Measurements from ENCODE around the gene DPH2. TPM values are rescaled to one million over a fixed set of nuclear protein-coding genes. Genes with fewer than 3 reads are reported as not detected.

DPH2 gene
- total and polyA plus RNA-seq, 7 donors: 10.7 to 37.2 (median 12.1) TPM

DNA sequence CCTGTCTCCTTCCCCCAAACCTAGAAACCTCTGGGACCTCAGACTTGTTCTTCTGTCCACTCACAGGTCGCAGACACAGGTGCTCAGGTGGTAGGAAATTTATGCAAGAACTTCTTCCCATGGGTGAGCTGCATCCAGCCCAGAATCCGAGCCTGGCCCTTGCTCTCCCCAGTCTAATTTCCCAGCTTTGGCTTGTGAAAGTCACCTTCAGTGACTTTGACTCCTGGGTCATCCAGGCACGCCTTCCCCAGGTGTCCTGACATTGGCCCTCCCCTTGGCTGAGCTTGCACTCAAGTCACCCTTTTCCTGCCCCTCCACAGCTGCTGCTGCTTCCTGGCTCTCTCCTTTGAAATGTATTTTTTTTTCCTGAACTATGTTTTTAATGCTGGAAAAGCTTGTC, 16.4 kb upstream of the DPH2 start:
- intact Hi-C loops (cut with DNase I): no loop called here
- 83 to 84% methylated on average over 3 of the region's 3 CpGs for WGBS, 2 donors
- H3K36me3 ChIP-seq: peaks cover 0 to 40% (median 23%) of the 10 kb centered on the region in 4 donors
- H3K27me3 ChIP-seq: no peaks in the 10 kb centered on the region
- no peak for DNase-seq
- no peaks in the 10 kb centered on the region for H3K9me3 ChIP-seq
- H3K27ac ChIP-seq: no peak overlapping the region
- TF ChIP-seq, protein P1, sequence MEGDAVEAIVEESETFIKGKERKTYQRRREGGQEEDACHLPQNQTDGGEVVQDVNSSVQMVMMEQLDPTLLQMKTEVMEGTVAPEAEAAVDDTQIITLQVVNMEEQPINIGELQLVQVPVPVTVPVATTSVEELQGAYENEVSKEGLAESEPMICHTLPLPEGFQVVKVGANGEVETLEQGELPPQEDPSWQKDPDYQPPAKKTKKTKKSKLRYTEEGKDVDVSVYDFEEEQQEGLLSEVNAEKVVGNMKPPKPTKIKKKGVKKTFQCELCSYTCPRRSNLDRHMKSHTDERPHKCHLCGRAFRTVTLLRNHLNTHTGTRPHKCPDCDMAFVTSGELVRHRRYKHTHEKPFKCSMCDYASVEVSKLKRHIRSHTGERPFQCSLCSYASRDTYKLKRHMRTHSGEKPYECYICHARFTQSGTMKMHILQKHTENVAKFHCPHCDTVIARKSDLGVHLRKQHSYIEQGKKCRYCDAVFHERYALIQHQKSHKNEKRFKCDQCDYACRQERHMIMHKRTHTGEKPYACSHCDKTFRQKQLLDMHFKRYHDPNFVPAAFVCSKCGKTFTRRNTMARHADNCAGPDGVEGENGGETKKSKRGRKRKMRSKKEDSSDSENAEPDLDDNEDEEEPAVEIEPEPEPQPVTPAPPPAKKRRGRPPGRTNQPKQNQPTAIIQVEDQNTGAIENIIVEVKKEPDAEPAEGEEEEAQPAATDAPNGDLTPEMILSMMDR (IDR thresholded peaks at IDR 0.05): no peak
- no peak for TF ChIP-seq EP300 (IDR thresholded peaks at IDR 0.05)
- no peak for TF ChIP-seq POLR2AphosphoS5 (IDR thresholded peaks at IDR 0.05)
- no peak for TF ChIP-seq POLR2A (IDR thresholded peaks at IDR 0.05)
- no peak overlapping the region for H3K4me3 ChIP-seq
- H3K4me1 ChIP-seq: peaks cover 0 to 17% (median 11%) of the 10 kb centered on the region in 4 donors

DNA sequence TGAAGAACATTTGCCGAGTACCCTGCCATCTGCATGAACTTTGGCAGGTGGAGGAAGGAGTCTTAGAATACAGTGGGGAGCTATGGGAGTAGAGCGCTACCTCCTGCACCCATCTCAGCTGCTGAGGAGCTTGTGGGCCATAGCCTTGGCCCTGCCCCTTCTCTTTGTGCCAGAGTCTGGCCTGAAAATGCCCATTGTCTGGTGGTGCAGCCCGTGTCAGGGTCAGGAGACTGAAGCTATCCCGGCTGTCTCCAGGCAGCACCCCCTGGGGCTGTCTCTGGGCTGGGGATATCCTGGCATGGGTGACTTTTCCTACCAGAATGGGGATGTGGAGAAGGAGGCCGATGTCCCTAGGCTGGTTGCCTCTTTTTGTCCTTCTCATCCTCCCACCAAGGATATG, 15.8 kb upstream of the DPH2 start:
- WGBS, 2 donors: 92 to 93% methylated on average over 5 of the region's 5 CpGs
- TF ChIP-seq EP300 (IDR thresholded peaks at IDR 0.05) (no peak), POLR2AphosphoS5 (IDR thresholded peaks at IDR 0.05) (no peak), POLR2A (IDR thresholded peaks at IDR 0.05) (no peak)
- TF ChIP-seq, protein P1 (IDR thresholded peaks at IDR 0.05): no peak
- intact Hi-C loops (cut with DNase I): no loop called here
- Histone ChIP-seq H3K27ac (no peak overlapping the region), H3K36me3 (peaks cover 0 to 47% (median 30%) of the 10 kb centered on the region in 4 donors), H3K27me3 (no peaks in the 10 kb centered on the region), H3K9me3 (no peaks in the 10 kb centered on the region), H3K4me3 (no peak overlapping the region), H3K4me1 (peaks cover 0 to 11% (median 4%) of the 10 kb centered on the region in 4 donors)
- no peak for DNase-seq

DNA sequence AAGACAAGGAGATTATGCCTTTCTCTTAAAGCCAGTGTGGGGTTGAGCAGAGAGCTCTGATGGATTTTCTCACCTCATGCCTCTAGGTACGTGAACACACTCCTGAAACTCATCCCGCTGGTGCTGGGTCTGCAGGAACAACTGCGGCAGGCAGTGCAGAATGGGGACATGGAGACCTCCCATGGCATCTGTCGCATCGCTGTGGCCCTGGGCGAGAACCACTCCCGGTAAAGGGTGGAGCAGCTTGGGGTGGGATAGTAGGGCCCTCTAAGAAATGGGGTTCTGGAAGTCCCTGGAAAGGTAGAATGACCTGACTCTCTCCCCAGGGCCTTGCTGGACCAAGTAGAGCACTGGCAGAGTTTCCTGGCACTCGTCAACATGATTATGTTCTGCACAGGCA, 13.6 kb upstream of the DPH2 start:
- H3K27me3 ChIP-seq: no peaks in the 10 kb centered on the region
- no peaks in the 10 kb centered on the region for H3K9me3 ChIP-seq
- no peaks in the 10 kb centered on the region for H3K4me1 ChIP-seq
- DNase-seq: no peak
- TF ChIP-seq, protein P1 (IDR thresholded peaks at IDR 0.05): no peak
- TF ChIP-seq POLR2AphosphoS5 (IDR thresholded peaks at IDR 0.05) (no peak), POLR2A (IDR thresholded peaks at IDR 0.05) (no peak), EP300 (IDR thresholded peaks at IDR 0.05) (no peak)
- no peak overlapping the region for H3K27ac ChIP-seq
- intact Hi-C loops (cut with DNase I): no loop called here
- H3K4me3 ChIP-seq: no peak overlapping the region
- WGBS, 2 donors: 97 to 98% methylated on average over 8 of the region's 8 CpGs
- H3K36me3 ChIP-seq: peaks cover 0 to 59% (median 36%) of the 10 kb centered on the region in 4 donors

DNA sequence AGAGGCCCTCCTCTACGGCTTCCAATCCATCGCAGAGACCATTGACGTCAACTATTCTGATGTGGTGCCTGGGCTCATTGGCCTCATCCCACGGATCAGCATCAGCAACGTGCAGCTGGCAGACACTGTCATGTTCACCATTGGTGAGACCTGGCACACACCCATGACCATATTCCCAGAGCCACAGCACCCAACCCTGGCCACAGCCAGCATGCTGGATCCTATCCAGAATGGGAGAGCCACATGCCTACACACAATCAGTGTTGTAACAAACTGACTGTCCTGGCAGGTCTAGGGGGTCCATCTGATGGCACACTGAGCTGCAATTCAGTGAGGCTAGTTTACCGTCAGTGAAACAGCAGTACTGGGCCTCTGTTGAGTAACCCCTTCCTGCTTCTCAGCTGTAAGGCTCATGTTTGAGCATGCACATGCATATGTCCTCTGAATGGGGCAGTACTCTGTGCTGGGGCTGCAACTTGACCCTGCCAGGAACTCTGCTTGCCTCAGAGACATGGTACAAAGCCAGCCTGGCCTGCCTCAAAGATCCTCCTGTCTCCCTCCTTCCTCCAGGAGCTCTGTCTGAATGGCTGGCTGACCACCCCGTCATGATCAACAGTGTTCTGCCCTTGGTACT, 12.3 kb upstream of the DPH2 start:
- TF ChIP-seq POLR2AphosphoS5 (IDR thresholded peaks at IDR 0.05): no peak
- TF ChIP-seq POLR2A (IDR thresholded peaks at IDR 0.05): no peak
- TF ChIP-seq EP300 (IDR thresholded peaks at IDR 0.05): no peak
- TF ChIP-seq, protein P1 (IDR thresholded peaks at IDR 0.05): no peak
- no peaks in the 10 kb centered on the region for H3K4me1 ChIP-seq
- no peak for DNase-seq
- intact Hi-C loops (cut with DNase I): no loop called here
- no peaks in the 10 kb centered on the region for H3K9me3 ChIP-seq
- H3K36me3 ChIP-seq: peaks cover 0 to 72% (median 42%) of the 10 kb centered on the region in 4 donors
- no peak overlapping the region for H3K27ac ChIP-seq
- 88 to 93% methylated on average over 7 of the region's 7 CpGs for WGBS, 2 donors
- no peaks in the 10 kb centered on the region for H3K27me3 ChIP-seq
- H3K4me3 ChIP-seq: no peak overlapping the region

All from sigmoid colon (tissue), 7 donors.